ENCODE results near the gene NT5DC3.
A peak's percentile ranks its signal among the peaks of the same experiment; 100 is the strongest.

Gene NT5DC3

DNA sequence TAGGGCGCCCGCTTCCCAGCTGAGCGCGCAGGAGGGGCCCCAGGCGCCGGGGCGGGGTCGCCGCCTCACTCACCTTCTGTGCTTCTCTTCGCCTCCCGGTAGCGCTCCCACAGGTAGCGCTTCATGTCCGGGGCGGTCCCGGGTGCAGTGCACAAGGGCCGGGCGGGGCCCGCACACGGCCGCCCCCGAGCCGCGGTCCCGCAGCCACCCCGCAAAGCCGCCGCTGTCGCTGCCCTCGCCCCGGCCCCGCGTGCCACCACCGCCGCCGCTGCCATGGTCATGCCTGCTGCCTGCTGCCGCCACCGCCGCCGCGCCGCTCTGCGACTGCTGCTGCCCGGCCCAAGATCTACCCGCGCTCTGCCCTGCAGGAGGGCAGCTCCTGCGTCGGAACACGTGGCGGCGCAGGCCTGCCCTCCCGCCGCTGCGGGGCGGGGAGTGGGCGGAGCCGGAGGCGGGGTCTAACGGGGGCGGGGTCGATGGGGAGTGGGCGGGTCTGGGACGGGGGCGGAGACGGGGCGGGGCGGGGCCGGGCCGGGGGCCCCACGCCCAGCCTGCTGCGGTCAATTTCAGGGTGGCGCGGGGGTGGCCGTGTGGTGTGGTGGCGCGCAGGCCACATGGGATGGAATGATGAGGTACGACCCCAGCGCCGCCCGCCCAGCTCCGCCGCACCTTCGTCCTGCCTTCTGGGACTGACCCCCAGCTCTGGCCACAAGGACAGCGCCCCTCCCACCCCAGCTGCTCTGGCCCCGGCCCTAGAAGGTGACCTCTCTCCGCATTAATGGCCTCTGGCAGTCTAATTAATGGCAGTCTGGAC, at the start of gene NT5DC3:
Gene NT5DC3 (minus strand): TSS at position 359 of the 814 bp plus-strand sequence. CDS start 78 bp downstream, at position 281.
- peak; percentile 81 for DNase-seq (ENCODE audit: extremely low spot score, insufficient read length, low read depth)
- FAIRE-seq, result peak; percentile 81

DNA sequence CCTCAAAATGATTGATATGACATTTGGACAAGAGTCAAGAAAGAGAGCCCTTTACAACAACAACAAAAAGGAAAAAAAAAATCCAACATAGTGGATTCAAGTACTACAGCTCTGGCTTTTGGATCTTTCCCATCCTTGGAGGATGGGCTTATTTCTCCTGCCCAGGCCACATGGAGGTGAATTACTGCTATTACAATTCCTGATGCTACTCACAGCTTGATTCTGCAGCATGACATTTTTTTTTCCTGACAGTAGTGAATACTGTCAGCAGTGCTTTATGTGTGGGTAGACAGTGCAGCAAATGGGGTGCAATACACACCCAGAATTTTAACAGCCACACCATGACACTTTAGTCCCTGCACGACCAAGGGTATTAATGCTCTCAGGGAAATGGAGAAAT, 46.7 kb upstream of the NT5DC3 start:
- DNase-seq (ENCODE audit: extremely low spot score, insufficient read length, low read depth) (no peak), FAIRE-seq (no peak)

DNA sequence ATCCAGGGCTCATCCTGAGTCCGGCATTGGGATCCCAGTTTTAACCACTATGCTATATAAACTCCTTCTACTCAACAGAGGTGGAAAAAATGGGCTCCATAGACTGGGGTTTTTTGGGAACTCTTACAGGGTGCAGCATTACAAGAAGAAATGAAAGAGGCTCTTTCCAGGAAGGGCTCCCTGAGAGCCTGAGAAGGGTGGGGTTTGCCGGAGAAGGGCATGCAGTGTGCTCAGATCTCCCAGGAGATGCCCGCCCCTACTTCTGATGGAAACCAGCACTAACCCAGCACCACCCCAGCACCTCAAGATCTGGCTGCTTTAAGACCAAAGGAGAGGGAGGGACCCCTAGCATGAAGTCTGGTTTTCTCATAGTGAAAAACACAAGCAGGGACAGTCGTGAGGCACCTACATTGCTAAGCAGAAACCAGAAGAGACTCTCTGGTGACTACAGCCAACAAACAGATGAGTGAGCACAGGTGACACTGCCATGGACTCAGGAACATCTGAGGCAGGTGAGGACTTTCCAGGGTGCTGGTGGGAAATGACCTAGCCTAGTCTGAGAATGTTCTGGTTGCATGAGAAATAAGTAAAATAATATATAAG, 45.3 kb upstream of the NT5DC3 start:
- FAIRE-seq (no peak), DNase-seq (ENCODE audit: extremely low spot score, insufficient read length, low read depth) (no peak)

DNA sequence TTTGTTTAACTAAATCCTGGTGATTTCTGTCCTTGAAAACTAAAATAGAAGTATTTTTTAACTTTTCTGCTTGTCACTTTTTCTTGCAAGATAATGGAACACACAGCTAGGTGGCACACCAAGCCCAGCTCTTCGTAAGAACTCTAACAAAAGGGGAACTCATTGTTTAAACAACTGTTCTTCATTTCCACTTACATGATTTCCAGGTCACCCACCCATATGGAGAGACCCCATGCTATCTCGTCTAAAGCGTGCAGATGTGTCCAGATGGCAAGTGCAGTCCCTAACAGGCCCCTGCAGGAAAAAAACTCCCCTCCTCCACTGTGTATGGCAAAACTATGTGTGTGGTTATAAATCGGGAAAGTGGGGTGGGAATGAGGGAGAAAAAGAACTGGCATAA, 43.3 kb upstream of the NT5DC3 start:
- DNase-seq (ENCODE audit: extremely low spot score, insufficient read length, low read depth) (no peak), FAIRE-seq (peak; percentile 82)

GRCh38 chr12:103883908-103884307, 42.9 kb upstream of the NT5DC3 start:
- DNase-seq (ENCODE audit: extremely low spot score, insufficient read length, low read depth), result no peak
- no peak for FAIRE-seq

- FAIRE-seq (no peak), DNase-seq (ENCODE audit: extremely low spot score, insufficient read length, low read depth) (no peak)
Measured at GRCh38 chr12:103882861-103883596, 42.0 kb upstream of the NT5DC3 start.

DNA sequence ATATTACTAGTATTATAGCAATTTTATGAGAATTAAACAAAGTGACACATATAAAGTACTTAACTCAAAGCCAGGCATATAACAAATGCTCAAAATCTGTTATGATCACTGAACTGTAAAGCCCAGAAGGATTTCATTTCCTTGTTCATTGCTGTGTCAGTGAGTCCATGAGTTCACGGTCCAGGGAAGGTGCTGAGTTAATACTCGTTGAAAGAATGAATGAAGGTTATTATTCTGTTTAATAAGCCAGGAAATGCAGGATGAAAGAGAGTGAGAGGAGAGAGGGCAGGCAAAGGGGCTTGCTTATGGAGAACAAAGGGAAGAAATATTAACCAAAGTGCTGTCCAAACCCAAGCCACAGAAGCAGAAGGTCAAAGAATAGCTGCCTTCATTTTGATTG, 40.2 kb upstream of the NT5DC3 start:
- no peak for DNase-seq (ENCODE audit: extremely low spot score, insufficient read length, low read depth)
- peak; percentile 64 for FAIRE-seq

- DNase-seq (ENCODE audit: extremely low spot score, insufficient read length, low read depth) (no peak), FAIRE-seq (peak; percentile 73)
Measured at GRCh38 chr12:103880299-103881142, 39.5 kb upstream of the NT5DC3 start.

GRCh38 chr12:103879878-103880277, 38.8 kb upstream of the NT5DC3 start:
- DNase-seq (ENCODE audit: extremely low spot score, insufficient read length, low read depth) (no peak), FAIRE-seq (no peak)

GRCh38 chr12:103879048-103879692, 38.1 kb upstream of the NT5DC3 start:
- DNase-seq (ENCODE audit: extremely low spot score, insufficient read length, low read depth) (no peak), FAIRE-seq (no peak)

GRCh38 chr12:103877934-103878510, 37.0 kb upstream of the NT5DC3 start:
- DNase-seq (ENCODE audit: extremely low spot score, insufficient read length, low read depth) (peak; percentile 50), FAIRE-seq (peak; percentile 91)

GRCh38 chr12:103877288-103877687, 36.3 kb upstream of the NT5DC3 start:
- FAIRE-seq (no peak), DNase-seq (ENCODE audit: extremely low spot score, insufficient read length, low read depth) (no peak)

- no peak for FAIRE-seq
Measured at GRCh38 chr12:103875666-103876065, 34.6 kb upstream of the NT5DC3 start.

GRCh38 chr12:103868215-103868614, 27.2 kb upstream of the NT5DC3 start:
- FAIRE-seq (no peak), DNase-seq (ENCODE audit: extremely low spot score, insufficient read length, low read depth) (no peak)

More at GRCh38 chr12:103875666-103876065, 34.6 kb upstream of the NT5DC3 start:
- no peak for DNase-seq (ENCODE audit: extremely low spot score, insufficient read length, low read depth)

DNA sequence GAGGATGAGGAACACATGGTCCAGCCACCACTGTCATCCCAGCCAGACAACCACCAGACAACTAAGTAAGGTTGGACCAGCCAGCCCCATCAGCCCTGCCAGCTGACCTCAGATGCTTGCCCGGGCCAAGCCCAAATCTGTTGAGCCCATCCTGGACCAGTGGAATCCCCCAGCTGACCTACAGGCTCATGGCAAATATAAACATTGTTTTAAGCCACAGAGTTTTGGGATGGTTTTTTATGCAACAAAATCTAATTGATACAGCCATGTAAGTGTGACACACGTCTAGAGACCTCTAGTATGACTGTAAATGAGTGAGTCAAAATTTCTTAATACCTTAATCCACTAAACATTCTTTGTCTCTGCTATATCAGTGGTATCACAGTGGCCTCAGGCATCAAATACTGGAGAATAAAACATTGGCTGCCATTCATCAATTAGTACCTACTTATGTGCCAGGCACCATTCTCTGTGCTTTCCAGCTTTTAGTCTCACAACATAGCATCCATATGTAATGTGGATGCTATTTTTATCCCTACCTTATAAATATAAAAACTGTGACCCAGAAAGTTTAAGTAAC, 24.2 kb upstream of the NT5DC3 start:
- FAIRE-seq (no peak), DNase-seq (ENCODE audit: extremely low spot score, insufficient read length, low read depth) (no peak)

- no peak for FAIRE-seq
- no peak for DNase-seq (ENCODE audit: extremely low spot score, insufficient read length, low read depth)
Measured at GRCh38 chr12:103864710-103865109, 23.7 kb upstream of the NT5DC3 start.

DNA sequence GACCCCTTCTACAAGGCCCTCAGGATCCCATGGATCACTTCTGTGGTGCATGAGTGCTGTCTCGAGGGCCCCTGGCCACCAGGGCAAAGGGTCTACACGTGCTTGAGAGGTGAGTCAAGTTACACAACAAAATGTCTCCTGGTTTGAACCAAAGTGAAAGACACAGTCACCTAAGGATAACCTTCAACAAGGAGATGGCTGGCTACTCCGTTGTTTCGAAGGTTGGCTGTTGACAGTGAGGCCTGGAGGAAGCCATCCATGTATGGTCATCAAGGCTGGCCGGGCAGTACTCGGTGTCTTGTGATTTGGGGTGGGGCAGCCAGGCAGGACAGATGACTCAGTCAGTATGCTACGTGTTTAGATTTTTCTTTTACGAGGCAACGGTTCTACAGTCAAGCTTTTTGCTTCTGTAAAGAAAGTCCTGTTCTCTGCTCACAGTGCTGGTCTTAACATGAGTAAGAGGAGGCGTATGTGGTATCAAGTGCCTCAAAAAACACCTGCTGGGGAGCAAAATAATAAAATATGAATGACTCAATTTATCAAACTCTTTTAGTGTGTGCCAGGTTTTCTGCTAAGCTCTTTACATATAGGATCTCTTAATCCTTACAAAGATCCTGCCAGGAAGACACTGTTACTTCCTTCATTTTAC, 18.0 kb upstream of the NT5DC3 start:
- no peak for DNase-seq (ENCODE audit: extremely low spot score, insufficient read length, low read depth)
- FAIRE-seq, result no peak

DNA sequence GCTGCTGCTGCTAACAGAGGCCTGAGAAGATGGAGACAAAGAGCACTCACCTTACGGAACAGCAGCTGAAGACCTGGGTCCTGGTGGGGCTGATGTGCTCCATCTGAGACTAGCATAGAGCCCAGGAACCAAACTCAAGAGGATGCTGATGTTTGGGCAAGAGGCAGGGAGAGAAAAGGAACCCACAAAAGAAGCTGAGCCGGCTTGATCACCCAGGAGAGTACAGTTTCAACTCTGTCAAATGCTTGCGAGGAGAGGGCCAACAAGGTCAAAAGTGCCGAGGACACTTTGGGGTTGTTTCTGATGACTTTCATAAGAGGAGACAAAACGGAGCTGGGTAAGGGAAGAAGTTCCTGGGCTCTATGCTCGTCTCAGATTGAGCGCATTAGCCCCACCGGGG, 17.3 kb upstream of the NT5DC3 start:
- no peak for DNase-seq (ENCODE audit: extremely low spot score, insufficient read length, low read depth)
- FAIRE-seq, result no peak
